HL-60 (cell line): ENCODE measurements around the gene CBLB.

Experiments
- CTCF ChIP-seq: IDR thresholded peaks from one replicate; pipeline ENCODE4 v1.5.1; 2011; ENCODE audit warnings: low read length, control low read depth, inconsistent platforms; ENCODE audit not compliant: insufficient read depth
- GABPA ChIP-seq: IDR thresholded peaks from 2 replicates; pipeline ENCODE4 v1.6.1; 2012; ENCODE audit warnings: low read depth
- POLR2AphosphoS5 ChIP-seq: IDR thresholded peaks from 2 replicates; pipeline ENCODE4 v1.6.1; 2012; ENCODE audit warnings: low read depth
- REST ChIP-seq: IDR thresholded peaks from 2 replicates; pipeline ENCODE4 v1.6.1; 2012; ENCODE audit warnings: low read depth; ENCODE audit not compliant: insufficient replicate concordance
- SPI1 ChIP-seq: IDR thresholded peaks from 2 replicates; pipeline ENCODE4 v1.6.1; 2012; ENCODE audit warnings: low read depth, mild to moderate bottlenecking, borderline replicate concordance

DNA sequence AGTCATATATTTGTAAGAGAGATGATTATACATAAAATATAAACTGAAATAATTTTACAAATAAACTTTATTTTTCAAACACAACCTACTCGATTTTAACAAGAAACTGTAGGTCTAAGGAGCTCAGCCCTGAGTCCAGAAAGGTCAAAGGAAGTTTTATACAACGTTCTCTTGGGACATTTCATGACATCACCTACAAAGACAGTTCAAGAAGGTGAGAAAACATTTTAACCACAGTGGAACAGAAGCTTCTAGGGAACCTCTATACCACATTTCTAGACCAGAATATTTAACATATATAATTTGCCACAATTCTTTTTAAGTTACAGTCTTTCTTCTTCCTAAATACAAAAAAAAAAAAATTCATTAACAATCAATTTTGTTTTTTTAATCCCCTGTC lies 40.1 kb downstream of the CBLB start:
- TF ChIP-seq CTCF (no peak), POLR2AphosphoS5 (no peak), REST (no peak), SPI1 (no peak), GABPA (no peak)
